Stimulated activated CD4-positive, alpha-beta T cell treated with anti-CD3 and anti-CD28 coated beads, Interleukin-4, amount 100 ng/mL, for 1 hour (primary cell): ENCODE results near the gene SMYD2.

ENCODE experiments used
- DNase-seq: peaks from one replicate; pipeline ENCODE4 v3.0.0-alpha.2; 2020

The SMYD2 gene

DNA sequence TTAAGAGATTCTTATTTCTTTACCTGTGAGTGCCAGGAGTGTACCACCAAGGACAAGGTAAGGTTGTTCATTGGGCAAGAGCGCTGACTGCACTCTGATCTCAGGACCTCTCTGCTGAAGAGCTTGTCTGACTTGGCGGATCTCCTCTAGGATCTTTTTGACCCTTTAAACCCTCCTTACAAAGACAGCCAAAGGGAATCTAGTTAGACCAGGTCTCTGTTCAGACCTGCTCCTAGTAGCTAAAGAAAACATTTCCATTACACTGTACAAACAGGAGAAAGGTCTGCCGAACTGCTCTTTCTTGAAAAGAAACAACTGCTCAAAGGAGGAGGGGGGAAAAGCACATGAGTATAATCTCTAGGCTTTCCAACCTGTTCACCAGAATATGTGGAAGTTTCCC, 49.3 kb downstream of the SMYD2 start:
- no peak for DNase-seq

DNA sequence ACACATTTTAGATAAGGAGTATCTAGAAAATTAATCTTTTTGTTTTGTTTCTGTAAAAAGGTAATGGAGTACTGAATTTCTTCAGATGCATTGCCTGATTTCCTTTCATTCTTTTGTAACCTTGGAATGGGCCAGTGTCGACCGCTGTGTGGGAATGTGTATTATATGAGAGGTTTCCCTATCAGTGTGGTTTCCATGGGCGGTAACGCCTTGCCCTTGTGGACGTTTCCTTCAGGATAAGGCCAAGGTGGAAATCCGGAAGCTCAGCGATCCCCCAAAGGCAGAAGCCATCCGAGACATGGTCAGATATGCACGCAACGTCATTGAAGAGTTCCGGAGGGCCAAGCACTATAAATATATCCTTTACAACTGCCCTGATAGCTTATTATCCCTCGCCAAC, 49.8 kb downstream of the SMYD2 start:
- DNase-seq: no peak

- no peak for DNase-seq
Observed at GRCh38 chr1:214331180-214331579, 50.2 kb downstream of the SMYD2 start.

DNA sequence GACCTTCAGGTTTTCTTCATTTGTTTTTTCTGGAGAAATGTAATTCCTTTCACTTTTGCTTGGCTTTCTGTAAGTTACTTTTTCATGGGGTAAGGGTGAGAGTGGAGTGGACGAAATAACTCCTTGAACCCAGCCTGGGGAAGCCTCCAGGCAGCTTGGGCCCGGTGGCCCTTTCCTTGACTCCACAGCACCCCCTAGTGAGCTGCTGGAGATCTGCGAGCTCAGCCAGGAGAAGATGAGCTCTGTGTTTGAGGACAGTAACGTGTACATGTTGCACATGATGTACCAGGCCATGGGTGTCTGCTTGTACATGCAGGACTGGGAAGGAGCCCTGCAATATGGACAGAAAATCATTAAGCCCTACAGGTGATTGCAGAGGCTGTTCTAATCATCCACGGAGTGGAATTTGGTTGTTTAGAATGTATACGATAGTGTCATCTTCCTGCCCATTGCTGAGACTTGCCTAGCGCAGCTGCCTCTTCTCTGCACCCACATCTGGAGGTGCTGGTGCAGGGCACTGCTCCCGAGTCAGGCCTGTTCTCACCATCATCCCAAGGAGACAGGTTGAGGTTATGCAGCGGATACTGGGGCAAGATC, 51.0 kb downstream of the SMYD2 start:
- peak; percentile 46 for DNase-seq

GRCh38 chr1:214332946-214333798, 52.2 kb downstream of the SMYD2 start:
- DNase-seq: peak; percentile 39

GRCh38 chr1:214335567-214335966, 54.6 kb downstream of the SMYD2 start:
- no peak for DNase-seq

DNA sequence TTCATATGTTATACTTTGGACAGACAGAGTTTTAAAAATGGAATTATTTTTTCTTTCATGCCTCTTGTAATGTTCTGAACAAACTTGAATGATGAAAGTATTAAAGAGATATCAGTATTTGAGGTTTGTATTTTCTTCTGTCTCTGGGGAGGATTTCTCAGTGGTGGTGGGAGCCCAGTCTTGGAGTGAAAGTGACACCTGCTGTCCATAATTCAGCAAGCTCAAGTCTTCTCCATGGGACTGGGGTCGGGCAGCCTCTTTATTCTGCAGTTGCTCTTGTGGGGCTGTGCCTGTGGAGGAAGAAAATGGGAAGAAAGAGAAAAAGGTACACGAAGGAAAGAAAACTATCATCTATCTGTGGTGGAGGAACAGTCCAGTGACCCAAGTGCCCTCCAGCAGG, 56.1 kb downstream of the SMYD2 start:
- DNase-seq: no peak

DNA sequence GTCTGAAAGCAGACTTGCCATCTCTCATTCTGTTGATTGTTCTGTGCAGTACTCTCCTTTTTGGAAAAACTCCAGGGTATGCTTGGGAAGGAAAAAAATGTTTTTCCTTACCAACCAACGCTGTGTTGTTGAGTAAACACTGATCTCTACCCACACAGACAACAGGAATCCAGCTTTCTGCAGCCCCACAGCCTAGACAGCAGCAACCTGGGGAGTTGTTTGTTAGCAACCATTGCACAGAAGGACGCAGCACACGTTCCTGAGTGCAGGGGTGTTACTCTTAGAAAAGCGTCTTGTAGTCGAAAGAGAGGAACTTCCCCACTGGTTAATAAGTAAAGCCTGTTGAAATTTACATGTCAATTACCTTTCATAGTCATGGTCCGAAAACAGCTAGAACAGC, 56.6 kb downstream of the SMYD2 start:
- DNase-seq: no peak

DNA sequence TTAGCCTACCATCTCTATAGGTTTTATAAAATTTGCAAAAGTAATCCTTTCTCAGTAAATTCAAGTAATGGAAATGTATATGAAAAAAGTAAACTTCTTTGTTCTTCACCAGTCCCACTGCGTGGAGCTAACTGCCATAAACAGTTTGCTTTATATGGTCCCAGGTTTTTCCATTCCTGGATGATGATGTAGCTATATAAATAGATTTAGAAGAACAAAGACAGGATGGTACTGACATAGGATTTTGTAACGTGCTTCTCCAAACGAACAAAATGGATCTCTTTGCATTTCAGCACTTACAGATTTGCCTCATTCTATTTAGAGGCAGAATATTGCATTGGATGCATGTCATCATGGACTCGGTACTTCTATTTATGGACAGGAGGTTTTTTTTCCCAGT, 57.3 kb downstream of the SMYD2 start:
- no peak for DNase-seq

GRCh38 chr1:214341459-214341858, 60.5 kb downstream of the SMYD2 start:
- DNase-seq: no peak

GRCh38 chr1:214341932-214342331, 61.0 kb downstream of the SMYD2 start:
- DNase-seq: no peak

GRCh38 chr1:214342525-214342924, 61.6 kb downstream of the SMYD2 start:
- DNase-seq: no peak

GRCh38 chr1:214344897-214345296, 63.9 kb downstream of the SMYD2 start:
- no peak for DNase-seq

- DNase-seq: no peak
Observed at GRCh38 chr1:214349008-214349407, 68.0 kb downstream of the SMYD2 start.

- no peak for DNase-seq
Observed at GRCh38 chr1:214349781-214350180, 68.8 kb downstream of the SMYD2 start.

- DNase-seq: no peak
Observed at GRCh38 chr1:214351551-214352277, 70.8 kb downstream of the SMYD2 start.

- no peak for DNase-seq
Observed at GRCh38 chr1:214352838-214353237, 71.9 kb downstream of the SMYD2 start.

- DNase-seq: no peak
Observed at GRCh38 chr1:214354440-214355148, 73.6 kb downstream of the SMYD2 start.

DNA sequence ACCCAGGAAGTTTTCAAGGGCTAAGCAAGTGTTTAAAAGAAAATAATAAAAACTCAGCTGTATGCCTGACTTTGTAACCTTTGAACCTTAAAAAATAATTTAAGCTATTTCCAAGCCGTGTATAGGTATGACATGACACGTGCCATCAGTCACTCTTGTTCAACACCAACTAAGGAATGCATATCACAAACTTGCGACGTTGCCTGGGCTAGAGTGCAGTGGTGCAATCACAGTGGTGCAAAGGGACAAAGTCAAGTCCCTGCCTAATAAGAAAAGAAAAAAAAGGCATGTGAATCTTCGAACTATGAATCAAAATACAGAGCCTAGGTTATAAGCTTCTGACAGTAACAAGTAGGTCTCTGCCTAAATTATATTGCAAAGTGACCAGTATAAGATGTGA, 79.2 kb downstream of the SMYD2 start:
- DNase-seq: no peak

- DNase-seq: no peak
Observed at GRCh38 chr1:214360525-214361164, 79.7 kb downstream of the SMYD2 start.

- no peak for DNase-seq
Observed at GRCh38 chr1:214361636-214362035, 80.7 kb downstream of the SMYD2 start.

- DNase-seq: no peak
Observed at GRCh38 chr1:214362188-214362882, 81.4 kb downstream of the SMYD2 start.
